CD4-positive, alpha-beta T cell (primary cell): ENCODE data around the gene KLF5. TPM values are rescaled to one million over a fixed set of nuclear protein-coding genes. Genes with fewer than 3 reads are reported as not detected.
A peak's percentile ranks its signal among the peaks of the same experiment; 100 is the strongest.
"Not testable (repeated sequence)": the region's sequence is repeated elsewhere in the genome, so short reads cannot be mapped to it uniquely, and the experiment has no call there.

Experiments
- ATAC-seq: fragments of 200-7000 bp; cut with Tn5 transposase; one replicate; pipeline ENCODE4 v1.10.0; 2022; ENCODE audit warnings: mild to moderate bottlenecking; ENCODE audit not compliant: poor library complexity
- CTCF ChIA-PET: fragments of 350-600 bp; sonication (Branson Sonifier 250); formaldehyde crosslinking; loops from one replicate; lab custom pipeline; 2021; ENCODE audit warnings: antibody characterized with exemption, inconsistent platforms; lab: Charles Lee
- POLR2A ChIA-PET: fragments of 350-600 bp; sonication (Branson Sonifier 250); formaldehyde crosslinking; loops from one replicate; lab custom pipeline; 2021; ENCODE audit warnings: antibody characterized with exemption, inconsistent platforms; lab: Charles Lee
- DNase-seq, 14 experiments: peaks; one replicate each; pipeline ENCODE4 v3.0.0-alpha.2; 2013 to 2020; ENCODE audit warnings: mixed read lengths in 2 of 14
- H3K27ac ChIP-seq, 2 donors: one replicate each; pipeline versions ENCODE4 v1.5.1 to v1.7.0; 2013; ENCODE audit warnings: low read length in 2 of 2, low read depth in 1 of 2, mild to moderate bottlenecking in 1 of 2
- H3K27me3 ChIP-seq, 2 experiments: 1 replicate in 1 of 2; 2 replicates in 1 of 2; pipeline versions ENCODE4 v1.6.1 to v1.7.0; 2013; ENCODE audit warnings: low read length in 2 of 2, control low read depth in 1 of 2, mild to moderate bottlenecking in 1 of 2, moderate library complexity in 1 of 2; ENCODE audit not compliant: insufficient read depth in 2 of 2, control insufficient read depth in 1 of 2
- H3K36me3 ChIP-seq: one replicate; pipeline ENCODE4 v1.6.1; 2013; ENCODE audit warnings: low read length, control low read depth; ENCODE audit not compliant: insufficient read depth
- H3K4me1 ChIP-seq: one replicate; pipeline ENCODE4 v1.6.1; 2013; ENCODE audit warnings: low read length, control low read depth; ENCODE audit not compliant: insufficient read depth
- H3K4me3 ChIP-seq: one replicate; pipeline ENCODE4 v1.5.1; 2013; ENCODE audit warnings: mild to moderate bottlenecking, low read length, moderate library complexity
- H3K9me3 ChIP-seq, 2 experiments: 1 replicate in 1 of 2; 2 replicates in 1 of 2; pipeline versions ENCODE4 v1.6.1 to v1.7.0; 2013; ENCODE audit warnings: low read length in 2 of 2, mild to moderate bottlenecking in 2 of 2, control low read depth in 1 of 2, moderate library complexity in 1 of 2; ENCODE audit not compliant: control insufficient read depth in 1 of 2, insufficient read depth in 1 of 2
- H3K27ac Mint-ChIP-seq: one replicate; pipeline ENCODE4 v1.8.0; 2020; ENCODE audit warnings: mixed read lengths
- H3K27me3 Mint-ChIP-seq: one replicate; pipeline ENCODE4 v1.8.0; 2021; ENCODE audit warnings: mixed read lengths
- H3K36me3 Mint-ChIP-seq: one replicate; pipeline ENCODE4 v1.8.0; 2021; ENCODE audit warnings: low read depth, mixed read lengths
- H3K4me1 Mint-ChIP-seq: one replicate; pipeline ENCODE4 v1.8.0; 2021; ENCODE audit warnings: low read depth, mixed read lengths
- H3K4me3 Mint-ChIP-seq: one replicate; pipeline ENCODE4 v1.8.0; 2020; ENCODE audit warnings: mild to moderate bottlenecking, mixed read lengths
- H3K9me3 Mint-ChIP-seq: one replicate; pipeline ENCODE4 v1.8.0; 2020; ENCODE audit warnings: mixed read lengths
- CTCF ChIP-seq: fragments of 200-600 bp; IDR thresholded peaks from one replicate; pipeline ENCODE4 v1.8.0; 2022; ENCODE audit warnings: antibody characterized with exemption, mild to moderate bottlenecking
- intact Hi-C, 2 experiments: fragments of 100-400 bp; cut with DNase I in 1 of 2; cut with micrococcal nuclease in 1 of 2; formaldehyde crosslinking; loops; one replicate each; pipeline versions ENCODE4 v1.15.1 to v1.9.0; 2023 to 2025; cut with DNase I, micrococcal nuclease
- total RNA-seq, 174 experiments: library from RNA in 2 of 174; stranded (reverse) in 2 of 174; gene quantifications; one replicate each; pipeline ENCODE4 v1.2.3 and lab custom pipeline; 2021 to 2026

KLF5 gene
- total RNA-seq, 2 experiments from 2014 or later = 10.8 to 12.3 TPM

- CTCF ChIA-PET = no interaction called here
- POLR2A ChIA-PET = no interaction called here
Measured at GRCh38 chr13:73092829-73093228, 34.0 kb downstream of the KLF5 start.

GRCh38 chr13:73096173-73096572 is 37.4 kb downstream of the KLF5 start:
- no peaks in the 10 kb centered on the region for H3K36me3 Mint-ChIP-seq
- no peak overlapping the region for H3K27ac Mint-ChIP-seq
- intact Hi-C loops = no loop called here
- ChIA-PET CTCF (no interaction called here), POLR2A (no interaction called here)
- no peak overlapping the region for H3K4me3 ChIP-seq
- H3K9me3 Mint-ChIP-seq = no peaks in the 10 kb centered on the region
- ATAC-seq = no peak
- no peaks in the 10 kb centered on the region for H3K27me3 Mint-ChIP-seq
- DNase-seq = no peak
- H3K4me3 Mint-ChIP-seq = no peak overlapping the region
- no peaks in the 10 kb centered on the region for H3K36me3 ChIP-seq
- no peaks in the 10 kb centered on the region for H3K9me3 ChIP-seq
- H3K4me1 ChIP-seq = no peaks in the 10 kb centered on the region
- no peaks in the 10 kb centered on the region for H3K4me1 Mint-ChIP-seq
- H3K27ac ChIP-seq = no peak overlapping the region
- no peaks in the 10 kb centered on the region for H3K27me3 ChIP-seq
- TF ChIP-seq CTCF = no peak

More at GRCh38 chr13:73092829-73093228, 34.0 kb downstream of the KLF5 start:
- DNase-seq = peak in 2 of 14 experiments; percentile 7 to 11
- Histone ChIP-seq H3K4me1 (peaks cover 8% of the 10 kb centered on the region), H3K36me3 (no peaks in the 10 kb centered on the region), H3K9me3 (peaks cover 0 to 4% of the 10 kb centered on the region in 2 experiments), H3K27ac (no peak overlapping the region), H3K27me3 (no peaks in the 10 kb centered on the region), H3K4me3 (no peak overlapping the region)
- peak; percentile 56 for ATAC-seq
- Mint-ChIP-seq H3K27me3 (no peaks in the 10 kb centered on the region), H3K4me3 (no peak overlapping the region), H3K27ac (no peak overlapping the region), H3K9me3 (no peaks in the 10 kb centered on the region), H3K36me3 (no peaks in the 10 kb centered on the region), H3K4me1 (peaks cover 20% of the 10 kb centered on the region)
- intact Hi-C loops = no loop called here
- no peak for TF ChIP-seq CTCF

- no peaks in the 10 kb centered on the region for H3K36me3 Mint-ChIP-seq
- ATAC-seq (no peak), DNase-seq (no peak)
- intact Hi-C loops = no loop called here
- no peaks in the 10 kb centered on the region for H3K4me1 Mint-ChIP-seq
- H3K4me1 ChIP-seq = no peaks in the 10 kb centered on the region
- H3K9me3 Mint-ChIP-seq = no peaks in the 10 kb centered on the region
- H3K4me3 ChIP-seq = no peak overlapping the region
- H3K4me3 Mint-ChIP-seq = no peak overlapping the region
- ChIA-PET CTCF (no interaction called here), POLR2A (no interaction called here)
- no peak for TF ChIP-seq CTCF
- no peak overlapping the region for H3K27ac Mint-ChIP-seq
- no peaks in the 10 kb centered on the region for H3K27me3 Mint-ChIP-seq
- H3K9me3 ChIP-seq = no peaks in the 10 kb centered on the region
- H3K36me3 ChIP-seq = no peaks in the 10 kb centered on the region
- no peak overlapping the region for H3K27ac ChIP-seq
- no peaks in the 10 kb centered on the region for H3K27me3 ChIP-seq
Measured at GRCh38 chr13:73096638-73097037, 37.8 kb downstream of the KLF5 start.

GRCh38 chr13:73100781-73101180 is 42.0 kb downstream of the KLF5 start:
- H3K27ac Mint-ChIP-seq, H3K36me3 Mint-ChIP-seq, DNase-seq, H3K4me1 Mint-ChIP-seq, H3K9me3 Mint-ChIP-seq, H3K27ac ChIP-seq, POLR2A ChIA-PET, H3K4me3 ChIP-seq, H3K4me1 ChIP-seq, ATAC-seq, CTCF ChIA-PET, H3K4me3 Mint-ChIP-seq, H3K36me3 ChIP-seq, H3K27me3 ChIP-seq, intact Hi-C loops, H3K9me3 ChIP-seq: not testable (repeated sequence)
- H3K27me3 Mint-ChIP-seq = peaks cover 10% of the 10 kb centered on the region
